HCT116 (cell line): ENCODE results near the gene CEP72. TPM values are rescaled to one million over a fixed set of nuclear protein-coding genes. Genes with fewer than 3 reads are reported as not detected.

Experiments used
- ATAC-seq: fragments of 200-7000 bp; cut with Tn5 transposase; 2 replicates; pipeline ENCODE4 v1.9.1; 2020; ENCODE audit warnings: mild to moderate bottlenecking, moderate library complexity
- BruUV-seq: library from RNA; stranded (reverse); fragments of 400-500 nt; replicated peaks from 2 replicates; lab custom pipeline; 2021; lab: Mats Ljungman, UMichigan
- CTCF ChIA-PET: fragments of 300-600 bp; sonication (Branson Sonifier 250); formaldehyde crosslinking; loops from one replicate; lab custom pipeline; 2021; ENCODE audit warnings: antibody characterized with exemption; lab: Charles Lee
- POLR2A ChIA-PET: fragments of 300-600, 350-600 bp; sonication (Branson Sonifier 250); formaldehyde crosslinking; loops from one replicate; lab custom pipeline; 2021; ENCODE audit warnings: antibody characterized with exemption; lab: Charles Lee
- RAD21 ChIA-PET, 2 experiments: fragments of 300-600 bp; sonication (Branson Sonifier 250); formaldehyde crosslinking; loops; one replicate each; lab custom pipeline; 2023; ENCODE audit warnings: low total read pairs in 2 of 2; ENCODE audit not compliant: uncharacterized antibody in 2 of 2, unreplicated experiment in 2 of 2, low non-redundant PET in 1 of 2; lab: Charles Lee
- DNase-seq: peaks from one replicate; pipeline ENCODE4 v3.0.0-alpha.2; 2010; ENCODE audit warnings: low read depth, low spot score
- H2AFZ ChIP-seq: fragments of 200-600 bp; shearing (Covaris generic), sonication (generic); 2 replicates; pipeline ENCODE4 v1.6.1; 2017; ENCODE audit warnings: low read depth, mixed run types, mixed read lengths, antibody characterized with exemption, low read length; ENCODE audit not compliant: poor library complexity, severe bottlenecking
- H3K27ac ChIP-seq: 2 replicates; pipeline ENCODE4 v1.5.1; 2012; ENCODE audit warnings: low read depth, low read length
- H3K27me3 ChIP-seq: fragments of 200-600 bp; sonication (generic); 2 replicates; pipeline ENCODE4 v1.6.1; 2016; ENCODE audit warnings: mixed run types, low read length, mixed read lengths; ENCODE audit not compliant: insufficient read depth
- H3K36me3 ChIP-seq, 2 experiments: fragments of 200-500 bp in 1 of 2; fragments of 200-600 bp in 1 of 2; sonication (Bioruptor generic) in 1 of 2; sonication (generic) in 1 of 2; 2 replicates each; pipeline versions ENCODE4 v1.5.1 to v1.6.1; 2014 to 2016; ENCODE audit warnings: low read length in 2 of 2, inconsistent platforms in 1 of 2, mixed read lengths in 1 of 2, mixed run types in 1 of 2; ENCODE audit not compliant: insufficient read depth in 2 of 2, control insufficient read depth in 1 of 2
- H3K4me1 ChIP-seq, 2 experiments: fragments of 200-600 bp in 1 of 2; sonication (generic) in 1 of 2; 2 replicates each; pipeline versions ENCODE4 v1.5.1 to v1.6.1; 2012 to 2017; ENCODE audit warnings: low read length in 2 of 2, inconsistent platforms in 1 of 2, mild to moderate bottlenecking in 1 of 2, mixed read lengths in 1 of 2, mixed run types in 1 of 2, moderate library complexity in 1 of 2; ENCODE audit not compliant: insufficient read depth in 2 of 2, control insufficient read depth in 1 of 2
- H3K4me2 ChIP-seq: fragments of 200-600 bp; sonication (generic); 2 replicates; pipeline ENCODE4 v1.6.1; 2017; ENCODE audit warnings: mixed run types, low read length, mixed read lengths
- H3K4me3 ChIP-seq, 2 experiments: fragments of 200-600 bp in 1 of 2; sonication (generic) in 1 of 2; replicated peaks in 1 of 2; 2 replicates each; pipeline ENCODE4 v1.5.1; 2011 to 2016; ENCODE audit warnings: low read length in 2 of 2, control low read depth in 1 of 2, low read depth in 1 of 2, mild to moderate bottlenecking in 1 of 2, mixed read lengths in 1 of 2, mixed run types in 1 of 2
- H3K79me2 ChIP-seq: fragments of 200-600 bp; sonication (generic); 2 replicates; pipeline ENCODE4 v1.6.1; 2017; ENCODE audit warnings: mild to moderate bottlenecking, mixed run types, low read length, moderate library complexity, mixed read lengths; ENCODE audit not compliant: insufficient read depth
- H3K9ac ChIP-seq: fragments of 200-600 bp; sonication (generic); 2 replicates; pipeline ENCODE4 v1.6.1; 2016; ENCODE audit warnings: low read length, mixed read lengths
- H3K9me2 ChIP-seq: fragments of 200-600 bp; sonication (generic), shearing (Covaris generic); 2 replicates; pipeline ENCODE4 v1.6.1; 2017; ENCODE audit warnings: mixed run types, mild to moderate bottlenecking, moderate library complexity; ENCODE audit not compliant: insufficient read depth
- H3K9me3 ChIP-seq, 2 experiments: fragments of 200-500 bp in 1 of 2; fragments of 200-600 bp in 1 of 2; sonication (Bioruptor generic) in 1 of 2; sonication (generic) in 1 of 2; 2 replicates each; pipeline ENCODE4 v1.6.1; 2014 to 2017; ENCODE audit warnings: low read length in 2 of 2, mixed read lengths in 2 of 2, inconsistent platforms in 1 of 2, low read depth in 1 of 2, mild to moderate bottlenecking in 1 of 2, mixed run types in 1 of 2, moderate library complexity in 1 of 2; ENCODE audit not compliant: control insufficient read depth in 1 of 2, insufficient read depth in 1 of 2
- H4K20me1 ChIP-seq: fragments of 200-600 bp; sonication (generic), shearing (Covaris generic); 2 replicates; pipeline ENCODE4 v1.6.1; 2017; ENCODE audit warnings: mixed run types, mild to moderate bottlenecking, moderate library complexity; ENCODE audit not compliant: insufficient read depth
- EZH2 ChIP-seq: fragments of 200-600 bp; sonication (generic); IDR thresholded peaks from 2 replicates; pipeline ENCODE4 v1.6.1; 2017; ENCODE audit warnings: antibody characterized with exemption, mixed run types
- FOSL1 ChIP-seq: IDR thresholded peaks from 2 replicates; pipeline ENCODE4 v1.6.1; 2012; ENCODE audit warnings: low read depth
- POLR2AphosphoS5 ChIP-seq: IDR thresholded peaks from 2 replicates; pipeline ENCODE4 v1.6.1; 2011; ENCODE audit warnings: mild to moderate bottlenecking, low read depth, low read length, moderate library complexity
- SIN3A ChIP-seq: IDR thresholded peaks from 2 replicates; pipeline ENCODE4 v1.6.1; 2012; ENCODE audit warnings: low read depth
- TCF7L2 ChIP-seq: IDR thresholded peaks from 2 replicates; pipeline ENCODE4 v1.7.0; 2011; ENCODE audit warnings: borderline replicate concordance, inconsistent platforms; ENCODE audit not compliant: insufficient read depth, insufficient read length; ENCODE audit errors: extremely low read depth
- YY1 ChIP-seq: IDR thresholded peaks from 2 replicates; pipeline ENCODE4 v1.6.1; 2011; ENCODE audit warnings: low read length, low read depth, moderate library complexity, mild to moderate bottlenecking; ENCODE audit not compliant: insufficient replicate concordance; ENCODE audit errors: extremely low read depth
- ZFX ChIP-seq: fragments of 450-650 bp; IDR thresholded peaks from 2 replicates; pipeline ENCODE4 v1.6.1; 2017
- ZNF274 ChIP-seq: fragments of 200-500 bp; sonication (Bioruptor generic); IDR thresholded peaks from 2 replicates; pipeline ENCODE4 v1.6.1; 2014; ENCODE audit warnings: mild to moderate bottlenecking, low read depth, low read length, inconsistent platforms
- intact Hi-C: fragments of 100-400 bp; cut with micrococcal nuclease; formaldehyde crosslinking; loops from 2 replicates; pipeline ENCODE4 v1.10.0; 2022
- total RNA-seq: library from RNA; stranded (reverse); gene quantifications from one replicate; pipeline ENCODE4 v1.2.1, GENCODE V29; 2021; ENCODE audit not compliant: unreplicated experiment
- TF ChIP-seq, protein P1 (sequence below): IDR thresholded peaks from 2 replicates; pipeline ENCODE4 v1.6.1; 2011; ENCODE audit warnings: mild to moderate bottlenecking, low read length, moderate library complexity; ENCODE audit not compliant: insufficient replicate concordance; ENCODE audit errors: extremely low read depth
- TF ChIP-seq, protein P2 (sequence below): IDR thresholded peaks from 2 replicates; pipeline ENCODE4 v1.6.1; 2012; ENCODE audit warnings: low read depth

The CEP72 gene
- total RNA-seq, 1 experiment from 2014 or later = 25.6 TPM

DNA sequence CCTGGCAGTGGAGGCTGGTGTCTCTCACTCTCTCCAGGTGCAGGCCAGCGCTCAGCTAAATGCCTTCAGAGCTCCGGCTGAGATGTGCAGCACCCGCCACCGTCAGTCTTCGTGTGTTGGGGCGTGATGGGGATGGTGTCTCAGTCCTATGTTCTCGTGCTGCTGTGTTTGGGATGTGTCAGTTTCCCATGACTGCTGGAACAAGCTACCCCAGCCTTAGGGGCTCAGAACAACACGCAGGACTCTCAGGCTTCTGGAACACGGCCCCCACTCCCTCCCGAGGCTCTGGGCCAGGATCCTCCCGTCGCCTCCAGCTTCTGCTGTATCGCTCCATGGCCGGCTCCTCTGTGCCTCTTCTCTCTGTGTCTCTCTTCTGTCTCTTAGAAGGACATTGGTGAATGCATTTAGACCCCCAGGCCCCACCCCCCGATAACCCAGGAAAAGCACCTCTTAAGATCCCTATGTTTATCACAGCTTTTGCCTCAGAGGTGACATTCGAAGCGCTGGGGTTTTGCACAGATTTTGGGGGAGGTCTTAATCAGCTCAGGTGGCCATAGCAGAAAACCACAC, 9.6 kb upstream of the CEP72 start:
- no peak overlapping the region for H2AFZ ChIP-seq
- no peaks in the 10 kb centered on the region for H3K36me3 ChIP-seq
- no peaks in the 10 kb centered on the region for H4K20me1 ChIP-seq
- RAD21 ChIA-PET = no interaction called here
- ATAC-seq = no peak
- H3K79me2 ChIP-seq = no peaks in the 10 kb centered on the region
- no peaks in the 10 kb centered on the region for H3K9me3 ChIP-seq
- H3K27me3 ChIP-seq = peaks cover 31% of the 10 kb centered on the region
- no peaks in the 10 kb centered on the region for H3K9me2 ChIP-seq
- no peak overlapping the region for H3K4me2 ChIP-seq
- no peak overlapping the region for H3K27ac ChIP-seq
- no peak for DNase-seq
- TF ChIP-seq ZNF274 (no peak), ZFX (no peak)
- TF ChIP-seq, protein P1, sequence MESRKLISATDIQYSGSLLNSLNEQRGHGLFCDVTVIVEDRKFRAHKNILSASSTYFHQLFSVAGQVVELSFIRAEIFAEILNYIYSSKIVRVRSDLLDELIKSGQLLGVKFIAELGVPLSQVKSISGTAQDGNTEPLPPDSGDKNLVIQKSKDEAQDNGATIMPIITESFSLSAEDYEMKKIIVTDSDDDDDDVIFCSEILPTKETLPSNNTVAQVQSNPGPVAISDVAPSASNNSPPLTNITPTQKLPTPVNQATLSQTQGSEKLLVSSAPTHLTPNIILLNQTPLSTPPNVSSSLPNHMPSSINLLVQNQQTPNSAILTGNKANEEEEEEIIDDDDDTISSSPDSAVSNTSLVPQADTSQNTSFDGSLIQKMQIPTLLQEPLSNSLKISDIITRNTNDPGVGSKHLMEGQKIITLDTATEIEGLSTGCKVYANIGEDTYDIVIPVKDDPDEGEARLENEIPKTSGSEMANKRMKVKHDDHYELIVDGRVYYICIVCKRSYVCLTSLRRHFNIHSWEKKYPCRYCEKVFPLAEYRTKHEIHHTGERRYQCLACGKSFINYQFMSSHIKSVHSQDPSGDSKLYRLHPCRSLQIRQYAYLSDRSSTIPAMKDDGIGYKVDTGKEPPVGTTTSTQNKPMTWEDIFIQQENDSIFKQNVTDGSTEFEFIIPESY = no peak
- TF ChIP-seq, all 23 proteins: peak for 0
- peaks cover 6 to 11% of the 10 kb centered on the region in 2 experiments; a peak in 3 of 4 replicates for H3K4me1 ChIP-seq
- CTCF ChIA-PET = no interaction called here
- BruUV-seq = no TSS peak
- intact Hi-C loops = no loop called here
- H3K9ac ChIP-seq = no peak overlapping the region
- no peak overlapping the region for H3K4me3 ChIP-seq
- POLR2A ChIA-PET = no interaction called here

DNA sequence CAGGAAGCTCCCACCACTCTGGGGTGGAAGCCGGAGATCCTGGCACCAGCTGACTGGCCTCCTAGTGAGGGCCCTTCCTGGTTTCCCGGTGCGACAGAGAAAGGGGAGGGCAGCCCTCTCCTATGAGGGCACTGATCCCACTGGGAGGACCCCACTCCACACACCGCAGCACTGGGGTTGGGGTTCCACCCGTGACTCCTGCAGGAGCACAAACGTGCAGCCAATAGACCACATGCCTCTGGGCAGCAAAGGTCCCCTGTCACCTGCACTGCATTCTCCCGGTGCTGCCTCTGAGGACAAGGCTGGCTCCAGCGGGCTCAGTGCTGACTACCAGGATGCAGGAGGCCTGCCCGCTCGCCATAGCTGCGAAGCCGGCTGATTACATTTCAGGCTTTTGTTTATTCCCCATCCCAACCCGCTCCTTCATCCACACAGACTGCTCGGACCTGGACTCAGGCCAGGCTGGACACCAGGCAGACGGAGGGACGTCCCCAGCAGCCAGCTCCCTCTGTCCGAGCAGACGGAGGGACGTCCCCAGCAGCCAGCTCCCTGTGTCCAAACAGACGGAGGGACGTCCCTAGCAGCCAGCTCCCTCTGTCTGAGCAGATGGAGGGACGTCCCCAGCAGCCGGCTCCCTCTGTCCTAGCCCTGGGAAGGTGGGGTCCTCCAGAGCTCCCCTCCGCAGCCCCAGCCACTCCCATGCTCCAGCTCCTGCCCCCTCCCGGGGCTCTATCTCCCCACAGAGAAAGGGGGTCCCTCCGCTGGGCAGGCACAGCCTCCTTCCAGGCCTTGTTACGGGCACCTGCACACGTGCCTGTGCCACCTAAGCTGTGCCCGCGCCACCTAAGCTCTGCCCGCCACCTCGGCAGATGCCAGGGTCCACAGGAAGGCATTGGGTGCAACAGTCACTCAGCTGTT, 8.8 kb upstream of the CEP72 start:
- H3K9me3 ChIP-seq = no peaks in the 10 kb centered on the region
- CTCF ChIA-PET = no interaction called here
- no peak overlapping the region for H2AFZ ChIP-seq
- peaks cover 6 to 11% of the 10 kb centered on the region in 2 experiments; a peak in 3 of 4 replicates for H3K4me1 ChIP-seq
- no peaks in the 10 kb centered on the region for H3K9me2 ChIP-seq
- H3K36me3 ChIP-seq = no peaks in the 10 kb centered on the region
- DNase-seq = no peak
- H3K4me3 ChIP-seq = no peak overlapping the region
- peaks cover 23% of the 10 kb centered on the region for H3K27me3 ChIP-seq
- no peak overlapping the region for H3K9ac ChIP-seq
- TF ChIP-seq EZH2 (no peak), FOSL1 (no peak), TCF7L2 (no peak), YY1 (no peak), SIN3A (no peak), ZNF274 (no peak), POLR2AphosphoS5 (no peak)
- TF ChIP-seq, protein P2, sequence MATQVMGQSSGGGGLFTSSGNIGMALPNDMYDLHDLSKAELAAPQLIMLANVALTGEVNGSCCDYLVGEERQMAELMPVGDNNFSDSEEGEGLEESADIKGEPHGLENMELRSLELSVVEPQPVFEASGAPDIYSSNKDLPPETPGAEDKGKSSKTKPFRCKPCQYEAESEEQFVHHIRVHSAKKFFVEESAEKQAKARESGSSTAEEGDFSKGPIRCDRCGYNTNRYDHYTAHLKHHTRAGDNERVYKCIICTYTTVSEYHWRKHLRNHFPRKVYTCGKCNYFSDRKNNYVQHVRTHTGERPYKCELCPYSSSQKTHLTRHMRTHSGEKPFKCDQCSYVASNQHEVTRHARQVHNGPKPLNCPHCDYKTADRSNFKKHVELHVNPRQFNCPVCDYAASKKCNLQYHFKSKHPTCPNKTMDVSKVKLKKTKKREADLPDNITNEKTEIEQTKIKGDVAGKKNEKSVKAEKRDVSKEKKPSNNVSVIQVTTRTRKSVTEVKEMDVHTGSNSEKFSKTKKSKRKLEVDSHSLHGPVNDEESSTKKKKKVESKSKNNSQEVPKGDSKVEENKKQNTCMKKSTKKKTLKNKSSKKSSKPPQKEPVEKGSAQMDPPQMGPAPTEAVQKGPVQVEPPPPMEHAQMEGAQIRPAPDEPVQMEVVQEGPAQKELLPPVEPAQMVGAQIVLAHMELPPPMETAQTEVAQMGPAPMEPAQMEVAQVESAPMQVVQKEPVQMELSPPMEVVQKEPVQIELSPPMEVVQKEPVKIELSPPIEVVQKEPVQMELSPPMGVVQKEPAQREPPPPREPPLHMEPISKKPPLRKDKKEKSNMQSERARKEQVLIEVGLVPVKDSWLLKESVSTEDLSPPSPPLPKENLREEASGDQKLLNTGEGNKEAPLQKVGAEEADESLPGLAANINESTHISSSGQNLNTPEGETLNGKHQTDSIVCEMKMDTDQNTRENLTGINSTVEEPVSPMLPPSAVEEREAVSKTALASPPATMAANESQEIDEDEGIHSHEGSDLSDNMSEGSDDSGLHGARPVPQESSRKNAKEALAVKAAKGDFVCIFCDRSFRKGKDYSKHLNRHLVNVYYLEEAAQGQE = no peak
- POLR2A ChIA-PET = no interaction called here
- RAD21 ChIA-PET = no interaction called here
- no peak for ATAC-seq
- H4K20me1 ChIP-seq = no peaks in the 10 kb centered on the region
- BruUV-seq = no TSS peak
- H3K4me2 ChIP-seq = no peak overlapping the region
- intact Hi-C loops = no loop called here
- H3K27ac ChIP-seq = no peak overlapping the region
- H3K79me2 ChIP-seq = no peaks in the 10 kb centered on the region
